Type B pancreatic cell (in vitro differentiated cells): ENCODE measurements around the gene PLGRKT. TPM values are rescaled to one million over a fixed set of nuclear protein-coding genes. Genes with fewer than 3 reads are reported as not detected.
"Not testable (repeated sequence)": the region's sequence is repeated elsewhere in the genome, so short reads cannot be mapped to it uniquely, and the experiment has no call there.

ENCODE experiments used
- DNase-seq: peaks from one replicate; pipeline ENCODE4 v3.0.0; 2021; ENCODE audit warnings: mixed read lengths; ENCODE audit not compliant: unreplicated experiment; ENCODE audit errors: extremely low spot score
- H3K27ac Mint-ChIP-seq: 2 replicates; pipeline ENCODE4 v1.8.0; 2021; ENCODE audit warnings: mild to moderate bottlenecking, mixed read lengths
- H3K27me3 Mint-ChIP-seq: 2 replicates; pipeline ENCODE4 v1.8.0; 2021; ENCODE audit warnings: mixed read lengths
- H3K36me3 Mint-ChIP-seq: 2 replicates; pipeline ENCODE4 v1.8.0; 2021; ENCODE audit warnings: mixed read lengths
- H3K4me1 Mint-ChIP-seq: one replicate; pipeline ENCODE4 v1.8.0; 2021; ENCODE audit warnings: mixed read lengths; ENCODE audit not compliant: unreplicated experiment
- H3K4me3 Mint-ChIP-seq: 2 replicates; pipeline ENCODE4 v1.8.0; 2021; ENCODE audit warnings: mild to moderate bottlenecking, mixed read lengths
- H3K9me3 Mint-ChIP-seq: 2 replicates; pipeline ENCODE4 v1.8.0; 2021; ENCODE audit warnings: mixed read lengths
- total RNA-seq: library from RNA; stranded (reverse); gene quantifications from 2 replicates; pipeline ENCODE4 v1.2.1, GENCODE V29; 2021; ENCODE audit warnings: low replicate concordance
- TF ChIP-seq, protein P1 (sequence below): fragments of 200-600 bp; sonication (generic); conservative IDR thresholded peaks from 2 replicates; pipeline ENCODE4 v1.5.0; 2021; ENCODE audit warnings: antibody characterized with exemption, mild to moderate bottlenecking

The PLGRKT gene
- total RNA-seq, 1 donor from 2014 or later, result 25.6 TPM

DNA sequence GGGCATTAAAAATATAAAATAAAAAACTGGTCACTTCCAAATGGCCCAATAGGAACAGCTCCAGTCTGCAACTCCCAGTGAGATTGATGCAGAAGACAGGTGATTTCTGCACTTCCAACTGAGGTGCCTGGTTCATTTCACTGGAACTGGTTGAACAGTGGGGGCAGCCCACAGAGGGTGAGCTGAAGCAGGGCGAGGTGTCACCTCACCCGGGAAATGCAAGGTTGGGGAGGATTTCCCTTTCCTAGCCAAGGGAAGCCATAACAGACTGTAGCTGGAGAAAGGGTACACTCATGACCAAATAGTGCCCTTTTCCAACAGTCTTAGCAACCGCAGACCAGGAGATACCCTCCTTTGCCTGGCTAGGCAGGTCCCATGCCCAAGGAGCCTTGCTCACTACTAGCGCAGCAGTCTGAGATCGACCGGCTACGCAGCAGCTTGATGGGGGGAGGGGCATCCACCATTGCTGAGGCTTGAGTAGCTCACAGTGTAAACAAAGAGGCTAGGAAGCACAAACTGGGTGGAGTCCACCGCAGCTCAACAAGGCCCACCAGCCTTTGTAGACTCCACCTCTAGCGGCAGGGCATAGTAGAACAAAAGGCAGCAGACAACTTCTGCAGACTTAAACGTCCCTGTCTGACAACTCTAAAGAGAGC is 110.7 kb downstream of the PLGRKT start:
- Mint-ChIP-seq H3K36me3 (peaks cover 3% of the 10 kb centered on the region), H3K4me1 (no peaks in the 10 kb centered on the region), H3K27ac (no peak overlapping the region), H3K4me3 (no peak overlapping the region), H3K9me3 (peaks cover 5% of the 10 kb centered on the region), H3K27me3 (no peaks in the 10 kb centered on the region)
- DNase-seq, result no peak
- TF ChIP-seq, protein P1, sequence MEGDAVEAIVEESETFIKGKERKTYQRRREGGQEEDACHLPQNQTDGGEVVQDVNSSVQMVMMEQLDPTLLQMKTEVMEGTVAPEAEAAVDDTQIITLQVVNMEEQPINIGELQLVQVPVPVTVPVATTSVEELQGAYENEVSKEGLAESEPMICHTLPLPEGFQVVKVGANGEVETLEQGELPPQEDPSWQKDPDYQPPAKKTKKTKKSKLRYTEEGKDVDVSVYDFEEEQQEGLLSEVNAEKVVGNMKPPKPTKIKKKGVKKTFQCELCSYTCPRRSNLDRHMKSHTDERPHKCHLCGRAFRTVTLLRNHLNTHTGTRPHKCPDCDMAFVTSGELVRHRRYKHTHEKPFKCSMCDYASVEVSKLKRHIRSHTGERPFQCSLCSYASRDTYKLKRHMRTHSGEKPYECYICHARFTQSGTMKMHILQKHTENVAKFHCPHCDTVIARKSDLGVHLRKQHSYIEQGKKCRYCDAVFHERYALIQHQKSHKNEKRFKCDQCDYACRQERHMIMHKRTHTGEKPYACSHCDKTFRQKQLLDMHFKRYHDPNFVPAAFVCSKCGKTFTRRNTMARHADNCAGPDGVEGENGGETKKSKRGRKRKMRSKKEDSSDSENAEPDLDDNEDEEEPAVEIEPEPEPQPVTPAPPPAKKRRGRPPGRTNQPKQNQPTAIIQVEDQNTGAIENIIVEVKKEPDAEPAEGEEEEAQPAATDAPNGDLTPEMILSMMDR, result no peak

DNA sequence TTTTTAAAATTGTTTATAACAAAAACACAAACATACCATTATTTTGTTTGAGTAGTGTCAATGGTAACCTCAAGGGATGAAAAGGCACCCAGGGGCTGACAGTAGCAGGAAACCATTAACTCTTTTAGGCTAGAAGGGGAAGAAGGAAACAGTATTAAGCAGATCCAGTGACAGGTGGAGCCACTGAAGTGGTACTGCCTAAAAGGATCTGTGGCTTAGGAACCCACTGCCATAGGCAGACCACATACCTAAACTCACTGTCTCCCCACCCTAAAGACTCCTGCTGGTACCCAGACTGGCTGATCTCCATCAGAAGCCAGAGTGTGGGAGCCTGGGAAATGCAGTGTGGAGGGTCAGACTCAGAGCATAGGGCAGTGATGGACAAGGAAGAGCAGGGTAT is 111.5 kb downstream of the PLGRKT start:
- DNase-seq, result no peak
- H3K4me3 Mint-ChIP-seq, result no peak overlapping the region
- TF ChIP-seq, protein P1, result no peak
- H3K4me1 Mint-ChIP-seq, result no peaks in the 10 kb centered on the region
- H3K27me3 Mint-ChIP-seq, result no peaks in the 10 kb centered on the region
- H3K27ac Mint-ChIP-seq, result no peak overlapping the region
- peaks cover 5% of the 10 kb centered on the region for H3K9me3 Mint-ChIP-seq
- peaks cover 3% of the 10 kb centered on the region for H3K36me3 Mint-ChIP-seq

DNA sequence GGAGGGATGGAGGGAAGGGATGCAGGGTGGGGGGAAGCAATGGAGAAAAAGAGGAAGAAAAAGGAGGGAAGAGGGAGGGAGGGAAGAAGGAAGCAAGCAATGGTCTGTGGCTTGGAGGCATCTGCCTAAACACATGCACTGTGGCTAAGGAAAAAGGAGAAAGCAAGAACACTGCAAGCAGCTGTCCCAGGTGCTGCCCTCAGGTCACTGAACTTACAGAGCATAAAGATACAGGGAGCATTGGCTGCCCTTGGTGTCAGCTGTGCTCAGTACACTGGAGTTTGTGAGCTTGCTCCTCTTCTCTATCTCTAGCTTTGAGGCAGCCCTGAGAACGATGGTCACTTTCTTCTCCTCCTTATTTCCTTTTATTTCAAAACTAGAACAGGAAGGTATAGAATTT is 116.1 kb downstream of the PLGRKT start:
- H3K9me3 Mint-ChIP-seq, H3K27me3 Mint-ChIP-seq, H3K27ac Mint-ChIP-seq, DNase-seq, H3K36me3 Mint-ChIP-seq, H3K4me1 Mint-ChIP-seq, H3K4me3 Mint-ChIP-seq: not testable (repeated sequence)

DNA sequence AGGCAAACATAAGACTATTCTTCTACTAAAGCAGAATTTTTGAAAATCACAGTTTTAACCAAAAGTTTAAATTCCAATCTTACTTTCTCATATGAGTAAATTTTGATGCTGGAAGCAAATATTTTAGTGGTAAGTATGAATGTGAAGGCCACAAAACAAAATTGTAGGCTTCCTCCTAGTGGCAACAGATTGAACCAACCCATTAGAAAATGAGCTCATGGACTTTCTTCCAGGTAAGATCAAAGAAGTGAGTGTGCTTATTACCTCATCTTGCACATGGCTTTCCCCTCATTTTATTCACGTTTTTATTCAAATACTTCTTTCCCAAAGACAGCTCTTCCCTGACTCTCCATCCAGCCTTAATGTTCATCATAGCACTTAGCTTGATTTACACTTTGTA is 116.7 kb downstream of the PLGRKT start:
- Mint-ChIP-seq H3K27me3 (no peaks in the 10 kb centered on the region), H3K27ac (no peak overlapping the region), H3K36me3 (no peaks in the 10 kb centered on the region), H3K4me1 (no peaks in the 10 kb centered on the region), H3K9me3 (no peaks in the 10 kb centered on the region), H3K4me3 (no peak overlapping the region)
- no peak for DNase-seq
- TF ChIP-seq, protein P1, result peak; percentile 27

DNA sequence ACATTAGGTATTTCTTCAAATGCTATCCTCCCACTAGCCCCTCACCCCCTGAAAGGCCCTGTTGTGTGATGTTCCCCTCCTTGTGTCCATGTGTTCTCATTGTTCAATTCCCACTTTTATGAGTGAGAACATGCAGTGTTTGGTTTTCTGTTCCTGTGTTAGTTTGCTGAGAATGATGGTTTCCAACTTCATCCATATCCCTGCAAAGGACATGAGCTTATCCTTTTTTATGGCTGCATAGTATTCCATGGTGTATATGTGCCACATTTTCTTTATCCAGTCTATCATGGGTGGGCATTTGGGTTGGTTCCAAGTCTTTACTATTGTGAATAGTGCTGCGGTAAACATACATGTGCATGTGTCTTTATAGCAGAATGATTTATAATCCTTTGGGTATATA is 121.3 kb downstream of the PLGRKT start:
- not testable (repeated sequence) for H3K36me3 Mint-ChIP-seq, H3K27ac Mint-ChIP-seq, H3K4me3 Mint-ChIP-seq, H3K4me1 Mint-ChIP-seq, H3K9me3 Mint-ChIP-seq, H3K27me3 Mint-ChIP-seq, DNase-seq

DNA sequence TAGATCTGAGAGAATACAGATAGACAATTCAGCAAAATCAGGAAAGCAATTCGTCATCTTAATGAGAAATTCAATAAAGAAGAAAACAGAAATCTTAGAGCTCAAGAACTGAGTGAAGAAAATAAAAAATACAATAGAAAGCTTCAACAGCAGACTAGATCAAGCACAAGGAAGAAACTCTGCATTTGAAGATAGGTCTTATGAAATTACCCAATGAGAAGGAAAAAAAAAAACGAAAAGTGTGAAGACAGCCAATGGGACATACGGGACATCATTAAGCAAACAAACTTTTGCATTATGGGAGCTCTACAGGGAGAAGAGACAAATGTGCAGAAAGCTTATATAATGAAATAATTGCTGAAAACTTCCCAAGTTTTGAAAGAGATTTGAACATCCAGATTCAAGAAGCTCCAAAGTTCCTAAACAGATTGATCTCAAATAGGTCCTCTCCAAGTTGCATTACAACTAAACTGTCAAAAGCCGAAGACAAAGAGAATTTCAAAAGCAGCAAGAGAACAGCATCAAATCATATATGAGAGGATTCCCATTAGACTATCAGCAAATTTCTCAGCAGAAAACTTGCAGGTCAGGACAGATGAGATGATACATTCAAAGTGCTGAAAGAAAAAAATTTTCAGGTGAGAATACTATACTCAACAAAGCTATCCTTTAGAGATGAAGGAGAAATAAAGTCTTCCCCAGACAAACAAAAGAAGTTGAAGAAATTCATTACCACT is 122.4 kb downstream of the PLGRKT start:
- Mint-ChIP-seq H3K27ac (no peak overlapping the region), H3K4me1 (no peaks in the 10 kb centered on the region), H3K27me3 (peaks cover under 1% of the 10 kb centered on the region), H3K36me3 (no peaks in the 10 kb centered on the region), H3K9me3 (peaks cover 7% of the 10 kb centered on the region), H3K4me3 (no peak overlapping the region)
- DNase-seq, result no peak
- TF ChIP-seq, protein P1, result no peak
